Vagina (tissue), 2 donors: ENCODE measurements around the gene PEMT.
"Not testable (repeated sequence)": the region's sequence is repeated elsewhere in the genome, so short reads cannot be mapped to it uniquely, and the experiment has no call there.

Experiments used
- POLR2A ChIP-seq, 2 donors: fragments of 450-650 bp; IDR thresholded peaks; one replicate each; pipeline ENCODE4 v1.6.1; 2017; ENCODE audit warnings: antibody characterized with exemption in 2 of 2, mild to moderate bottlenecking in 2 of 2, moderate library complexity in 2 of 2
- TF ChIP-seq, protein P1 (sequence below), 3 experiments: fragments of 450-650 bp in 2 of 3; fragments of 200-600 bp in 1 of 3; sonication (generic) in 1 of 3; IDR thresholded peaks; one replicate each; pipeline ENCODE4 v1.5.1; 2017 to 2019; ENCODE audit warnings: antibody characterized with exemption in 3 of 3, mild to moderate bottlenecking in 2 of 3, moderate library complexity in 2 of 3

DNA sequence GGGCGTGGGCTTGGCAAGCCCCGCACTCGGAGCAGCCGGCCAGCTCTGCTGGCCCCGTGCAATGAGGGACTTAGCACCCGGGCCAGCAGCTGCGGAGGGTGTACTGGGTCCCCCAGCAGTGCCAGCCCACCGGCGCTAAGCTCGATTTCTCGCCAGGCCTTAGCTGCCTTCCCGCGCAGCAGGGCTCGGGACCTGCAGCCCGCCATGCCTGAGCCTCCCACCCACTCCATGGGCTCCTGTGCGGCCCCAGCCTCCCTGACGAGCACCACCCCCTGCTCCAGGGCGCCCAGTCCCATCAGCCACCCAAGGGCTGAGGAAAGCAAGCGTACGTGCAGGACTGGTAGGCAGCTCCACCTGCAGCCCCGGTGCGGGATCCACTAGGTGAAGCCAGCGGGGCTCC lies 105.1 kb downstream of the PEMT start:
- TF ChIP-seq, protein P1, sequence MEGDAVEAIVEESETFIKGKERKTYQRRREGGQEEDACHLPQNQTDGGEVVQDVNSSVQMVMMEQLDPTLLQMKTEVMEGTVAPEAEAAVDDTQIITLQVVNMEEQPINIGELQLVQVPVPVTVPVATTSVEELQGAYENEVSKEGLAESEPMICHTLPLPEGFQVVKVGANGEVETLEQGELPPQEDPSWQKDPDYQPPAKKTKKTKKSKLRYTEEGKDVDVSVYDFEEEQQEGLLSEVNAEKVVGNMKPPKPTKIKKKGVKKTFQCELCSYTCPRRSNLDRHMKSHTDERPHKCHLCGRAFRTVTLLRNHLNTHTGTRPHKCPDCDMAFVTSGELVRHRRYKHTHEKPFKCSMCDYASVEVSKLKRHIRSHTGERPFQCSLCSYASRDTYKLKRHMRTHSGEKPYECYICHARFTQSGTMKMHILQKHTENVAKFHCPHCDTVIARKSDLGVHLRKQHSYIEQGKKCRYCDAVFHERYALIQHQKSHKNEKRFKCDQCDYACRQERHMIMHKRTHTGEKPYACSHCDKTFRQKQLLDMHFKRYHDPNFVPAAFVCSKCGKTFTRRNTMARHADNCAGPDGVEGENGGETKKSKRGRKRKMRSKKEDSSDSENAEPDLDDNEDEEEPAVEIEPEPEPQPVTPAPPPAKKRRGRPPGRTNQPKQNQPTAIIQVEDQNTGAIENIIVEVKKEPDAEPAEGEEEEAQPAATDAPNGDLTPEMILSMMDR (IDR thresholded peaks at IDR 0.05) = not testable (repeated sequence)
- TF ChIP-seq POLR2A (IDR thresholded peaks at IDR 0.05) = not testable (repeated sequence)
